ENCODE measurements around the gene DHX36.

The DHX36 gene

GRCh38 chr3:154294016-154294415 lies 30.3 kb downstream of the DHX36 start:
- DNase-seq (ENCODE audit: low read depth, low spot score): no peak

GRCh38 chr3:154290187-154290586 lies 34.1 kb downstream of the DHX36 start:
- no peak for DNase-seq (ENCODE audit: low read depth, low spot score)

- no peak for DNase-seq (ENCODE audit: low read depth, low spot score)
These were observed 39.1 kb downstream of the DHX36 start for GRCh38 chr3:154285221-154285620.

- no peak for DNase-seq (ENCODE audit: low read depth, low spot score)
These were observed 44.1 kb downstream of the DHX36 start for GRCh38 chr3:154280161-154280560.

GRCh38 chr3:154275965-154276364 lies 48.3 kb downstream of the DHX36 start:
- DNase-seq (ENCODE audit: low read depth, low spot score): no peak

GRCh38 chr3:154275292-154275691 lies 49.0 kb downstream of the DHX36 start:
- no peak for DNase-seq (ENCODE audit: low read depth, low spot score)

- no peak for DNase-seq (ENCODE audit: low read depth, low spot score)
These were observed 49.9 kb downstream of the DHX36 start for GRCh38 chr3:154274348-154274747.

GRCh38 chr3:154273381-154273780 lies 50.9 kb downstream of the DHX36 start:
- DNase-seq (ENCODE audit: low read depth, low spot score): no peak

GRCh38 chr3:154254527-154254926 lies 69.8 kb downstream of the DHX36 start:
- DNase-seq (ENCODE audit: low read depth, low spot score): no peak

GRCh38 chr3:154252759-154253638 lies 71.3 kb downstream of the DHX36 start:
- peak; percentile 23 for DNase-seq (ENCODE audit: low read depth, low spot score)

- DNase-seq (ENCODE audit: low read depth, low spot score): no peak
These were observed 72.7 kb downstream of the DHX36 start for GRCh38 chr3:154251610-154252009.

- DNase-seq (ENCODE audit: low read depth, low spot score): no peak
These were observed 74.0 kb downstream of the DHX36 start for GRCh38 chr3:154250291-154250690.

GRCh38 chr3:154247806-154248415 lies 76.4 kb downstream of the DHX36 start:
- no peak for DNase-seq (ENCODE audit: low read depth, low spot score)

- no peak for DNase-seq (ENCODE audit: low read depth, low spot score)
These were observed 79.6 kb downstream of the DHX36 start for GRCh38 chr3:154244644-154245043.

- no peak for DNase-seq (ENCODE audit: low read depth, low spot score)
These were observed 80.9 kb downstream of the DHX36 start for GRCh38 chr3:154243353-154243752.

GRCh38 chr3:154242766-154243165 lies 81.5 kb downstream of the DHX36 start:
- DNase-seq (ENCODE audit: low read depth, low spot score): no peak

- no peak for DNase-seq (ENCODE audit: low read depth, low spot score)
These were observed 82.8 kb downstream of the DHX36 start for GRCh38 chr3:154241496-154241895.

GRCh38 chr3:154240235-154240634 lies 84.1 kb downstream of the DHX36 start:
- DNase-seq (ENCODE audit: low read depth, low spot score): no peak

GRCh38 chr3:154236331-154236730 lies 88.0 kb downstream of the DHX36 start:
- no peak for DNase-seq (ENCODE audit: low read depth, low spot score)

GRCh38 chr3:154235330-154235729 lies 89.0 kb downstream of the DHX36 start:
- DNase-seq (ENCODE audit: low read depth, low spot score): no peak

- DNase-seq (ENCODE audit: low read depth, low spot score): no peak
These were observed 95.1 kb downstream of the DHX36 start for GRCh38 chr3:154229217-154229590.

- DNase-seq (ENCODE audit: low read depth, low spot score): no peak
These were observed 95.6 kb downstream of the DHX36 start for GRCh38 chr3:154228561-154229216.

GRCh38 chr3:154227531-154227930 lies 96.8 kb downstream of the DHX36 start:
- no peak for DNase-seq (ENCODE audit: low read depth, low spot score)
